NB4 (cell line): Measurements from ENCODE around the gene TRPV6.

ENCODE experiments used
- MYC ChIP-seq: IDR thresholded peaks from 2 replicates; pipeline ENCODE4 v1.6.1; 2011; ENCODE audit warnings: low read depth, low read length
- POLR2A ChIP-seq: IDR thresholded peaks from 2 replicates; pipeline ENCODE4 v1.6.1; 2011; ENCODE audit warnings: mild to moderate bottlenecking; ENCODE audit not compliant: insufficient read length; ENCODE audit errors: extremely low read depth
- TF ChIP-seq, protein P1 (sequence below): IDR thresholded peaks from one replicate; pipeline ENCODE4 v1.5.1; 2012; ENCODE audit warnings: low read depth, low read length

DNA sequence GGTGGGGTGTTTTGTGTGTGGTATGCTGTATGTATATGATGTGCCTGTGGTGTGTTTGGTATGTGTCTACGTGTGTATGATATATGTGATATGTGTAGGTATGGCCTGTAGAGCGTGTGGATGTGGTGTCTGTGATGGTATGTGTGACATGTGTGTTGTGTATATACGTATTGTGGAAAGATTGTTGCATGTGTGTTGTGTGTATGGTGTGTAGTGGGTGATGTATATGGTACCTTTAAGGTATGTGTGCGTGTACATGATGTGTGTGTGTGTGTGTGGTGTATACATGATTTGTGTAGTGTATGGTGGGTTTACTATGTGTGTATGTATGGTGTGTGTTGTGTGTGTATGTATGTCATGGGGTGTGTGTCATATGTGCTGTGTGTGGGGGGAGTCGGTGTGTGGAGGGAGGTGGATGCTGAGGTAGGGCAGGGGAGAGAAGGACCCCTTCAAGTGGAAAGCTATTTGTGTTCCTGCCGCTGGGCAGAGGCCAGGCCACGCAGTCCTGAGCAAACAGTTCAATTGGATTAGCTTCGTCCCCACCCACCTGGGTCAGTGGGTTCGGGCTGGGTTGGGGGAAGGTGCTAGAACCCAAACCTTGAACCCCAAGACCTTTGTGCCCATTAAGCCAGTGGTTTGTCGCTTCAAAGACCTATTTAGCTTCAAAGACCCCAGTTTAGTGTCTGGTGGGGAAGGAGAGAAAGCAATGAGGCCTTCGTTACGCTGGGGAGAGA lies 1.9 kb upstream of the TRPV6 start:
- TF ChIP-seq, protein P1, sequence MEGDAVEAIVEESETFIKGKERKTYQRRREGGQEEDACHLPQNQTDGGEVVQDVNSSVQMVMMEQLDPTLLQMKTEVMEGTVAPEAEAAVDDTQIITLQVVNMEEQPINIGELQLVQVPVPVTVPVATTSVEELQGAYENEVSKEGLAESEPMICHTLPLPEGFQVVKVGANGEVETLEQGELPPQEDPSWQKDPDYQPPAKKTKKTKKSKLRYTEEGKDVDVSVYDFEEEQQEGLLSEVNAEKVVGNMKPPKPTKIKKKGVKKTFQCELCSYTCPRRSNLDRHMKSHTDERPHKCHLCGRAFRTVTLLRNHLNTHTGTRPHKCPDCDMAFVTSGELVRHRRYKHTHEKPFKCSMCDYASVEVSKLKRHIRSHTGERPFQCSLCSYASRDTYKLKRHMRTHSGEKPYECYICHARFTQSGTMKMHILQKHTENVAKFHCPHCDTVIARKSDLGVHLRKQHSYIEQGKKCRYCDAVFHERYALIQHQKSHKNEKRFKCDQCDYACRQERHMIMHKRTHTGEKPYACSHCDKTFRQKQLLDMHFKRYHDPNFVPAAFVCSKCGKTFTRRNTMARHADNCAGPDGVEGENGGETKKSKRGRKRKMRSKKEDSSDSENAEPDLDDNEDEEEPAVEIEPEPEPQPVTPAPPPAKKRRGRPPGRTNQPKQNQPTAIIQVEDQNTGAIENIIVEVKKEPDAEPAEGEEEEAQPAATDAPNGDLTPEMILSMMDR = no peak
- TF ChIP-seq POLR2A = no peak
- TF ChIP-seq MYC = no peak
